ENCODE measurements around the gene CTSV.
"Not testable (repeated sequence)": the region's sequence is repeated elsewhere in the genome, so short reads cannot be mapped to it uniquely, and the experiment has no call there.

Gene CTSV

DNA sequence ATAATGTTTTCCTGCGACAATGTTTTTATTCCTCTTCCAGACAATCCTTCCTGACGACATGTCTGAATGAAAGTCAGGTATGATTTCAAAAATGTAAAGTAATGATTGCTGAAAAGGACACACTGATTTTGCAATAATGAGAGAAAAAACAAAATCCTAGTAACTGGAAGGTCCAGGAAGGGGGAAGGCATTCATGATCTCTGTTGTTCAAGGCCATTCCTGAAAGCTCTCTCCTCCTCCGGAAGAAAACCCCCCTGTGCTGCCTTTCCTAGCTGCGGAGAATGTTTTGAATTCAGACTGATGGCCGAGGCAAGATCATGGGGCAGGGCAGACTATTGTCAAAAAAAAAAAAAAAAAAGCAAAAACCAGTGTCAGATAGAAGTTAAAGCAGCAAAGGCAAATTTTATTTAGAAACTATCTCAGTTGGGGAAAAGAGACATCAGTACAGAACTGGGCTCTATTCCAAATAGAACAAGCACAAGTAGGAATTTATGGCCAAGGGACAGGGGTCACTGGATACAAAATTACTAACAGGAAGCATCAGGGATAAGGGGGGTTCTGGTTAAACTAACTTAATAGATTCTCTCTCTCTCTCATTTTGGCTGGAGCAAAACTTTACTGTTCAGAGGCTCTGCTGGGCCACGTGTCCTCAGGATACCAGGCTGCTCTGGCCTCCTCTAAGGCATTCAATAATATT lies 36.5 kb upstream of the CTSV start:
- DNase-seq (ENCODE audit: low read depth): no peak
- no peak for TF ChIP-seq CTCF (IDR thresholded peaks at IDR 0.05; ENCODE audit: low read depth, low read length, missing control alignments)
- H3K4me3 ChIP-seq (ENCODE audit: low read depth, low read length): no peak overlapping the region

DNA sequence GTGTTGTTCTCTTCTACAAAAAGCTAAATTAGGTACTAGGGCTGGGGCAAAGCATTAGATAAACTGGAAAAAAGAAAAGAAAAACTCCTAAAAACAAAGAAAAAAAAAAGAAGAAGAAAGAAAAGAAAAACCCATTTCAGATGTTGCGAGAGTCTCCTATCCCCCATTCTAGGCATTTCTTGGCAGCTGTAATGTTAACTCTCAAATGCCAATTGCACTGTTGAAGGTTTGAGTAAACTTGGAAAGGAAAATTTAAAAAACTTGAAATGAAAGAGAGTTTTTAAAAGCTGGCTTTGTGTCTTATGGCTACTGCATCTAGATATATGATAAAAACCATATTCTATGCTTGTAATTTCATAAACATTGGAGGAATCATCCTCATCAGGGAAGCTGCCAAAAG lies 34.6 kb upstream of the CTSV start:
- TF ChIP-seq CTCF (IDR thresholded peaks at IDR 0.05; ENCODE audit: low read depth, low read length, missing control alignments): no peak
- no peak for DNase-seq (ENCODE audit: low read depth)
- H3K4me3 ChIP-seq (ENCODE audit: low read depth, low read length): no peak overlapping the region

DNA sequence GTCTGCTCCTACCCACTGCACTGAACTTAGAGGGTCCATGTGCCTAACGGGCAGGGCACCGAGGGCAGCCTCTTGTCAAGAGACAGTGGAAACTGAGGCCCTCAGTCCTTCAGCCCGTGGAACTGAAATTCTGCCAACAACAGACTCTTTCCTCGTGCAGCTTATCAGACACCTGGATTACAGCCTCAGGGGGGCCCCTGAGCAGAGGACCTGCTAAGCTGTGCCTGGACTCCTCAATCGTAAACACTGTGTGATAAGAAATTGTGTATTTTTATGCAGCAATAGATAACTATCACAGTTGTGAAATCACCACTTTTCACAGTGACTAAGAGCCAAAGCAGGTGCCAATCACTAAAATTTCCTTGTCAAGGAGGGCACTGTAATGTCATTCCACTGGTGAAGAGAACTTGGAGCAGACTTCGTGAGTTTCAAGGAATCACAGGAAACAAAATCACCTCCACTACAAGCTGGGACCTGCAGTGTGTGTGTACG lies 33.4 kb upstream of the CTSV start:
- no peak overlapping the region for H3K4me3 ChIP-seq (ENCODE audit: low read depth, low read length)
- TF ChIP-seq CTCF (IDR thresholded peaks at IDR 0.05; ENCODE audit: low read depth, low read length, missing control alignments): no peak
- no peak for DNase-seq (ENCODE audit: low read depth)

DNA sequence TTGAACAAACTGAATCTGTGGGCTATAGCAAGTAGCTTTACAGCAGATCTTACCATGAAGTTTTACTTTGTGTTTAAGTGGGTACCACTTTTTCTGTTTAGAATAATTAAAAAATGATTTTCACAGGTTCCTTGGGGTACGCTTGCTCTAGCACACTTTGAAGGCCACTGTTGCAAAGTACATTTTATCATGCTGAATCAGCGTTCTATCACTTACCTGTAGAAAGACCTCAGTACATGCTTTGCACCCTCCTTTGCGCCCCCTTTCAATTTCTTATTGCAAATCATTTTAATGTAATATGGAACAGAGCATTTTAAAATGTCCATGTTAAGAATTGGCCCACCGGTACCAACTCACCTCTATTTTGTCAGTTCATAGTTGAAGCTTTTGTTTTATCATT lies 31.4 kb upstream of the CTSV start:
- not testable (repeated sequence) for H3K4me3 ChIP-seq (ENCODE audit: low read depth, low read length); DNase-seq (ENCODE audit: low read depth)

GRCh38 chr9:97067490-97067889 lies 28.5 kb upstream of the CTSV start:
- no peak overlapping the region for H3K4me3 ChIP-seq (ENCODE audit: low read depth, low read length)
- no peak for TF ChIP-seq CTCF (IDR thresholded peaks at IDR 0.05; ENCODE audit: low read depth, low read length, missing control alignments)
- DNase-seq (ENCODE audit: low read depth): no peak

- DNase-seq (ENCODE audit: low read depth): no peak
- no peak for TF ChIP-seq CTCF (IDR thresholded peaks at IDR 0.05; ENCODE audit: low read depth, low read length, missing control alignments)
Measured at GRCh38 chr9:97064176-97064575, 25.2 kb upstream of the CTSV start.

DNA sequence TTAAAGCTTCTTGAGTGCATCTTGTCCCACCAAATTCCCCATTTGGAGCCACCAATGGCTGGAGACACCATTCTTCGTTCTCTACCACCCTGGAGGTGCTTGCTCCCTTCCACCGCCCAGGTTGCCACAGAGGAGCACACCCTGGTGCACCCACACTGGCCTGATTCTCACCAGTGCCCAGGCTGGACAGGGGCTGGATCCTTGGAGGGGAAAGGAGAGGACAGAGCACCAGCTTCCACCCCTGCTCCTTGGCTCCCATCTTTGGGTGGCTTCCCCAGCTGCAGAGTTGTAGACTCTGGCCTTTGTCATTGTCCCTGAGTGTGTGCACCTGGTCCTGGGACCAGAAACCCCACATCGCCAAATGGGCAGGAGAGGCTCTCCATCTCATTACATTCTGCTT lies 21.9 kb upstream of the CTSV start:
- H3K4me3 ChIP-seq (ENCODE audit: low read depth, low read length): no peak overlapping the region
- TF ChIP-seq CTCF (IDR thresholded peaks at IDR 0.05; ENCODE audit: low read depth, low read length, missing control alignments): no peak
- DNase-seq (ENCODE audit: low read depth): no peak

More at GRCh38 chr9:97064176-97064575, 25.2 kb upstream of the CTSV start:
- no peak overlapping the region for H3K4me3 ChIP-seq (ENCODE audit: low read depth, low read length)

Data from GM12864 (cell line).